ENCODE results near the gene PTGER2. TPM values are rescaled to one million over a fixed set of nuclear protein-coding genes. Genes with fewer than 3 reads are reported as not detected.

PTGER2 gene
- polyA plus RNA-seq, 4 donors = 0.45 to 5.1 (median 2.9) TPM

DNA sequence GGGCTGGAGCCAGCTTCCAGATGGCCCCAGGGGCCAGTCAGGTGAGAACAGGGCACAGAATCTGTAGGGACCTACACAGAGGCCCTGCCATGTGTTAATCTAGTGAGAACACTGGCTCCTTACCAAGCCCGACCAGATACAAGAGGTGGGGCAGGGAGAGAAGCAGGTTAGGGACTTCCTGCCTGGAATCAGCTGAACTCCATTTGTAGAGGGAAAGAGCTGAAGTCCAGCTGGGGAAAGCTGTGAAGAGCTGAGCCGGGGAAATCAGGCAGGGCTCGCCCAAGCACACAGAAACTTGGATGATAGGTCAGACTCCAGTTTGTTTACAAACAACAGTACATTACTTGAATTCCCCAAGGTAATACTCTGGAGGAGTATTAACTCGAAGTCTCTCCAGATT lies 46.7 kb downstream of the PTGER2 start:
- 26 to 40% (median 32%) methylated on average over 4 of the region's 4 CpGs for WGBS, 3 donors
- no peak for FAIRE-seq
- no peaks in the 10 kb centered on the region for H3K9me3 ChIP-seq (ENCODE audit: control insufficient read depth in 2 of 2, insufficient read depth in 1 of 2, low read depth in 1 of 2, low read length in 1 of 2)
- no peak overlapping the region for H3K4me3 ChIP-seq (ENCODE audit: low read depth in 1 of 3, low read length in 3 of 3)
- DNase-seq = no peak
- peak overlapping the region; percentile 8 to 71 (median 38) for H3K27ac ChIP-seq (ENCODE audit: low read depth in 1 of 3, low read length in 2 of 3)
- H3K27me3 ChIP-seq (ENCODE audit: control insufficient read depth in 3 of 3, insufficient read depth in 3 of 3, low read length in 3 of 3) = no peaks in the 10 kb centered on the region
- H3K36me3 ChIP-seq (ENCODE audit: control insufficient read depth in 3 of 3, insufficient read depth in 2 of 3, low read depth in 1 of 3, low read length in 3 of 3) = no peaks in the 10 kb centered on the region
- peaks cover 0 to 5% (median 0%) of the 10 kb centered on the region in 3 donors for H3K4me1 ChIP-seq (ENCODE audit: control insufficient read depth in 3 of 3, insufficient read depth in 2 of 3, low read depth in 1 of 3, low read length in 2 of 3)

- peaks cover 0 to 5% (median 0%) of the 10 kb centered on the region in 3 donors for H3K4me1 ChIP-seq (ENCODE audit: control insufficient read depth in 3 of 3, insufficient read depth in 2 of 3, low read depth in 1 of 3, low read length in 2 of 3)
- DNase-seq = no peak
- 71 to 87% (median 86%) methylated on average over 2 of the region's 2 CpGs for WGBS, 3 donors
- no peaks in the 10 kb centered on the region for H3K9me3 ChIP-seq (ENCODE audit: control insufficient read depth in 2 of 2, insufficient read depth in 1 of 2, low read depth in 1 of 2, low read length in 1 of 2)
- H3K36me3 ChIP-seq (ENCODE audit: control insufficient read depth in 3 of 3, insufficient read depth in 2 of 3, low read depth in 1 of 3, low read length in 3 of 3) = no peaks in the 10 kb centered on the region
- no peak for FAIRE-seq
- H3K4me3 ChIP-seq (ENCODE audit: low read depth in 1 of 3, low read length in 3 of 3) = no peak overlapping the region
- no peaks in the 10 kb centered on the region for H3K27me3 ChIP-seq (ENCODE audit: control insufficient read depth in 3 of 3, insufficient read depth in 3 of 3, low read length in 3 of 3)
- H3K27ac ChIP-seq (ENCODE audit: low read depth in 1 of 3, low read length in 2 of 3) = no peak overlapping the region
Measured at GRCh38 chr14:52363041-52363704, 49.1 kb downstream of the PTGER2 start.

GRCh38 chr14:52363961-52364360 lies 49.8 kb downstream of the PTGER2 start:
- FAIRE-seq (no peak), DNase-seq (no peak)
- H3K36me3 ChIP-seq (ENCODE audit: control insufficient read depth in 3 of 3, insufficient read depth in 2 of 3, low read depth in 1 of 3, low read length in 3 of 3) = no peaks in the 10 kb centered on the region
- H3K27me3 ChIP-seq (ENCODE audit: control insufficient read depth in 3 of 3, insufficient read depth in 3 of 3, low read length in 3 of 3) = no peaks in the 10 kb centered on the region
- no peaks in the 10 kb centered on the region for H3K9me3 ChIP-seq (ENCODE audit: control insufficient read depth in 2 of 2, insufficient read depth in 1 of 2, low read depth in 1 of 2, low read length in 1 of 2)
- peaks cover 0 to 5% (median 0%) of the 10 kb centered on the region in 3 donors for H3K4me1 ChIP-seq (ENCODE audit: control insufficient read depth in 3 of 3, insufficient read depth in 2 of 3, low read depth in 1 of 3, low read length in 2 of 3)
- WGBS, 3 donors = 52 to 63% (median 63%) methylated on average over 1 of the region's 1 CpG
- no peak overlapping the region for H3K4me3 ChIP-seq (ENCODE audit: low read depth in 1 of 3, low read length in 3 of 3)
- H3K27ac ChIP-seq (ENCODE audit: low read depth in 1 of 3, low read length in 2 of 3) = peak overlapping the region in 1 of 3 donors; percentile 8

DNA sequence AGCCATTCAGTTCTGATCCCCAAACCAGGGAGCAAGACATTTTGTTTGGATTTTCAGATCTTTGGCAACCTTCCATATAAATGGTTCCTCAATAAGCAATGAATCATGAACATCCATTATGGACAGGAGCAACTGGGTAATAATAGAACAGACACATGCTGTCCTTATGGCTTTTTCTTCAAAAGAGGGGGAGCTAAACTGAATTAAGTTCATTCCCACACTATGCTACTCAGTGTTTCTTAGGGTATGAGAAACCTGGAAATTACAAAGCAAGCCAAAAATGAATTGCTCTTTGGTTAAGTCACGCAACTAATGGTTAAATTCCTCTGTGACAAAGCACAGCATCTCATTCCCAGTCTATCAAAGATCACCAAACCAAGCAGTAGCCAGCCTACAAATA lies 51.0 kb downstream of the PTGER2 start:
- Histone ChIP-seq H3K4me1 (ENCODE audit: control insufficient read depth in 3 of 3, insufficient read depth in 2 of 3, low read depth in 1 of 3, low read length in 2 of 3) (peaks cover 0 to 5% (median 0%) of the 10 kb centered on the region in 3 donors), H3K4me3 (ENCODE audit: low read depth in 1 of 3, low read length in 3 of 3) (no peak overlapping the region), H3K9me3 (ENCODE audit: control insufficient read depth in 2 of 2, insufficient read depth in 1 of 2, low read depth in 1 of 2, low read length in 1 of 2) (no peaks in the 10 kb centered on the region), H3K27ac (ENCODE audit: low read depth in 1 of 3, low read length in 2 of 3) (no peak overlapping the region), H3K27me3 (ENCODE audit: control insufficient read depth in 3 of 3, insufficient read depth in 3 of 3, low read length in 3 of 3) (no peaks in the 10 kb centered on the region), H3K36me3 (ENCODE audit: control insufficient read depth in 3 of 3, insufficient read depth in 2 of 3, low read depth in 1 of 3, low read length in 3 of 3) (no peaks in the 10 kb centered on the region)
- WGBS, 3 donors = 85 to 93% (median 88%) methylated on average over 1 of the region's 1 CpG
- FAIRE-seq (no peak), DNase-seq (no peak)

- no peaks in the 10 kb centered on the region for H3K27me3 ChIP-seq (ENCODE audit: control insufficient read depth in 3 of 3, insufficient read depth in 3 of 3, low read length in 3 of 3)
- no peak for FAIRE-seq
- 27 to 64% (median 30%) methylated on average over 3 of the region's 3 CpGs for WGBS, 3 donors
- H3K4me1 ChIP-seq (ENCODE audit: control insufficient read depth in 3 of 3, insufficient read depth in 2 of 3, low read depth in 1 of 3, low read length in 2 of 3) = no peaks in the 10 kb centered on the region
- H3K9me3 ChIP-seq (ENCODE audit: control insufficient read depth in 2 of 2, insufficient read depth in 1 of 2, low read depth in 1 of 2, low read length in 1 of 2) = no peaks in the 10 kb centered on the region
- H3K4me3 ChIP-seq (ENCODE audit: low read depth in 1 of 3, low read length in 3 of 3) = no peak overlapping the region
- DNase-seq = no peak
- no peaks in the 10 kb centered on the region for H3K36me3 ChIP-seq (ENCODE audit: control insufficient read depth in 3 of 3, insufficient read depth in 2 of 3, low read depth in 1 of 3, low read length in 3 of 3)
- no peak overlapping the region for H3K27ac ChIP-seq (ENCODE audit: low read depth in 1 of 3, low read length in 2 of 3)
Measured at GRCh38 chr14:52366796-52367315, 52.7 kb downstream of the PTGER2 start.

GRCh38 chr14:52369305-52369801 lies 55.2 kb downstream of the PTGER2 start:
- H3K27me3 ChIP-seq (ENCODE audit: control insufficient read depth in 3 of 3, insufficient read depth in 3 of 3, low read length in 3 of 3) = no peaks in the 10 kb centered on the region
- H3K27ac ChIP-seq (ENCODE audit: low read depth in 1 of 3, low read length in 2 of 3) = no peak overlapping the region
- DNase-seq (no peak), FAIRE-seq (no peak)
- H3K4me3 ChIP-seq (ENCODE audit: low read depth in 1 of 3, low read length in 3 of 3) = no peak overlapping the region
- H3K9me3 ChIP-seq (ENCODE audit: control insufficient read depth in 2 of 2, insufficient read depth in 1 of 2, low read depth in 1 of 2, low read length in 1 of 2) = no peaks in the 10 kb centered on the region
- H3K36me3 ChIP-seq (ENCODE audit: control insufficient read depth in 3 of 3, insufficient read depth in 2 of 3, low read depth in 1 of 3, low read length in 3 of 3) = no peaks in the 10 kb centered on the region
- 82 to 90% (median 86%) methylated on average over 3 of the region's 3 CpGs for WGBS, 3 donors
- H3K4me1 ChIP-seq (ENCODE audit: control insufficient read depth in 3 of 3, insufficient read depth in 2 of 3, low read depth in 1 of 3, low read length in 2 of 3) = no peaks in the 10 kb centered on the region

GRCh38 chr14:52370406-52370935 lies 56.4 kb downstream of the PTGER2 start:
- no peaks in the 10 kb centered on the region for H3K27me3 ChIP-seq (ENCODE audit: control insufficient read depth in 3 of 3, insufficient read depth in 3 of 3, low read length in 3 of 3)
- FAIRE-seq (no peak), DNase-seq (no peak)
- H3K36me3 ChIP-seq (ENCODE audit: control insufficient read depth in 3 of 3, insufficient read depth in 2 of 3, low read depth in 1 of 3, low read length in 3 of 3) = no peaks in the 10 kb centered on the region
- no peak overlapping the region for H3K27ac ChIP-seq (ENCODE audit: low read depth in 1 of 3, low read length in 2 of 3)
- H3K9me3 ChIP-seq (ENCODE audit: control insufficient read depth in 2 of 2, insufficient read depth in 1 of 2, low read depth in 1 of 2, low read length in 1 of 2) = no peaks in the 10 kb centered on the region
- H3K4me1 ChIP-seq (ENCODE audit: control insufficient read depth in 3 of 3, insufficient read depth in 2 of 3, low read depth in 1 of 3, low read length in 2 of 3) = no peaks in the 10 kb centered on the region
- no peak overlapping the region for H3K4me3 ChIP-seq (ENCODE audit: low read depth in 1 of 3, low read length in 3 of 3)
- 65 to 85% (median 74%) methylated on average over 4 of the region's 4 CpGs for WGBS, 3 donors

GRCh38 chr14:52377940-52378339 lies 63.8 kb downstream of the PTGER2 start:
- Histone ChIP-seq H3K4me3 (ENCODE audit: low read depth in 1 of 3, low read length in 3 of 3) (no peak overlapping the region), H3K36me3 (ENCODE audit: control insufficient read depth in 3 of 3, insufficient read depth in 2 of 3, low read depth in 1 of 3, low read length in 3 of 3) (no peaks in the 10 kb centered on the region), H3K9me3 (ENCODE audit: control insufficient read depth in 2 of 2, insufficient read depth in 1 of 2, low read depth in 1 of 2, low read length in 1 of 2) (no peaks in the 10 kb centered on the region), H3K4me1 (ENCODE audit: control insufficient read depth in 3 of 3, insufficient read depth in 2 of 3, low read depth in 1 of 3, low read length in 2 of 3) (no peaks in the 10 kb centered on the region), H3K27me3 (ENCODE audit: control insufficient read depth in 3 of 3, insufficient read depth in 3 of 3, low read length in 3 of 3) (no peaks in the 10 kb centered on the region), H3K27ac (ENCODE audit: low read depth in 1 of 3, low read length in 2 of 3) (no peak overlapping the region)
- no peak for FAIRE-seq
- DNase-seq = no peak
- 91 to 97% (median 95%) methylated on average over 3 of the region's 3 CpGs for WGBS, 3 donors
